Prostate gland (tissue), 2 donors: Measurements from ENCODE around the gene ORMDL3. TPM values are rescaled to one million over a fixed set of nuclear protein-coding genes. Genes with fewer than 3 reads are reported as not detected.
A peak's percentile ranks its signal among the peaks of the same experiment; 100 is the strongest.

Experiments used
- DNase-seq: peaks from one replicate; pipeline ENCODE4 v3.0.0-alpha.2; 2019; ENCODE audit warnings: low spot score
- H3K27ac ChIP-seq, 2 donors: fragments of 200-600 bp; sonication (generic); 2 replicates each; pipeline ENCODE4 v1.5.1; 2017 to 2019
- H3K27me3 ChIP-seq: fragments of 200-600 bp; sonication (generic); replicated peaks from 2 replicates; pipeline ENCODE4 v1.5.1; 2019; ENCODE audit not compliant: insufficient read depth
- H3K36me3 ChIP-seq, 2 donors: fragments of 200-600 bp; sonication (generic); 1 replicate in 1 of 2; 2 replicates in 1 of 2; pipeline versions ENCODE4 v1.5.1 to v1.8.1; 2017 to 2019
- H3K4me1 ChIP-seq: fragments of 200-600 bp; sonication (generic); replicated peaks from 2 replicates; pipeline ENCODE4 v1.5.1; 2019
- H3K4me3 ChIP-seq, 2 donors: fragments of 200-600 bp; sonication (generic); 2 replicates each; pipeline ENCODE4 v1.5.1; 2017 to 2019
- H3K9me3 ChIP-seq: fragments of 200-600 bp; sonication (generic); 2 replicates; pipeline ENCODE4 v1.5.1; 2017
- POLR2A ChIP-seq: fragments of 450-650 bp; IDR thresholded peaks from one replicate; pipeline ENCODE4 v1.6.1; 2016; ENCODE audit warnings: antibody characterized with exemption, mild to moderate bottlenecking
- POLR2AphosphoS5 ChIP-seq: sonication (generic); formaldehyde crosslinking; IDR thresholded peaks from one replicate; pipeline ENCODE4 v1.6.1; 2017; ENCODE audit warnings: antibody characterized with exemption
- WGBS: methylation state at CpG from one replicate; pipeline ENCODE4 v1.1.5; 2018; 5-methylcytosine and 5-hydroxymethylcytosine counted together
- intact Hi-C: fragments of 100-400 bp; cut with DNase I; formaldehyde crosslinking; loops from one replicate; pipeline ENCODE4 v1.14.2; 2022
- total RNA-seq, 2 donors: library from RNA; depleted of rRNA; stranded (reverse); fragments of >200 nt; gene quantifications; one replicate each; pipeline ENCODE4 v1.1.0, GENCODE V29; 2016
- TF ChIP-seq, protein P1 (sequence below), 4 experiments: fragments of 200-600 bp in 2 of 4; fragments of 450-650 bp in 2 of 4; sonication (generic) in 2 of 4; IDR thresholded peaks; 1 replicate in 3 of 4; 2 replicates in 1 of 4; pipeline ENCODE4 v1.5.1; 2016 to 2019; ENCODE audit warnings: antibody characterized with exemption in 4 of 4, mild to moderate bottlenecking in 2 of 4, moderate library complexity in 2 of 4

ORMDL3 gene
- total RNA-seq, 2 donors from 2014 or later: 82.4 to 91.6 TPM

DNA sequence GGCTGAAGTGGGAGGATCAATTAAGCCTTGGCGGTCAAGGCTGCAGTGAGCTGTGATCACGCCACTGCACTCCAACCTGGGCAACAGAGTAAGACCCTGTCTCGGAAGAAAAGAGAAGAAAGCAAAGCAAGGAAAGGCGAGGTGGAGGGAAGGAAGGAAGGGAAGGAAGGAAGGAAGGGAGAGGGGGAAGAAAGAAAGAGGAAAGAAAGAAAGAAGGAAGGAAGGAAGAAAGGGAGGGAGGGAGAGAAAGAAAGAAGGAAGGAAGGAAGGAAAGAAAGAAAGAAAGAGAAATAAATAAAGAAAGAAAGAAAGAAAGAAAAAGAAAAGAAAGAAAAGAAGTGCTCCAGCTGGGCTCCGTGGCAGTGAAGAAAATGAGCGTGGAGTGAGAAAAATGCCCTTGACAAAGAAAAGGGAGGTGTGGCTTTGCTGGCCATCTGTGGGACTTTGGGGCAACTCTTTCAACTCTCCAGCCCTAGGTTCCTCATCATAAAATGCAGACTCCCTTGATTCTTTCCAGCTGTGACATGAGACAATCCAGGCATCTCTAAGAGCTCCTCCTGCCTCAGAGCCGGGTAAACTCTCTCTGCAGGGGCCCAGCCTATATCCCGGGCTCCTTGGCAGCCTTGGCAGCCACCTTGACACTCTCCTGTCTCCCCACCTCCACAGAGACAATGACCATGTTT, 37.8 kb upstream of the ORMDL3 start:
- H3K4me1 ChIP-seq: no peaks in the 10 kb centered on the region
- no peak overlapping the region for H3K27ac ChIP-seq
- H3K9me3 ChIP-seq: no peaks in the 10 kb centered on the region
- intact Hi-C loops: no loop called here
- DNase-seq: no peak
- WGBS: 63% methylated on average over 8 of the region's 8 CpGs
- H3K36me3 ChIP-seq: no peaks in the 10 kb centered on the region
- no peak overlapping the region for H3K4me3 ChIP-seq
- TF ChIP-seq, protein P1, sequence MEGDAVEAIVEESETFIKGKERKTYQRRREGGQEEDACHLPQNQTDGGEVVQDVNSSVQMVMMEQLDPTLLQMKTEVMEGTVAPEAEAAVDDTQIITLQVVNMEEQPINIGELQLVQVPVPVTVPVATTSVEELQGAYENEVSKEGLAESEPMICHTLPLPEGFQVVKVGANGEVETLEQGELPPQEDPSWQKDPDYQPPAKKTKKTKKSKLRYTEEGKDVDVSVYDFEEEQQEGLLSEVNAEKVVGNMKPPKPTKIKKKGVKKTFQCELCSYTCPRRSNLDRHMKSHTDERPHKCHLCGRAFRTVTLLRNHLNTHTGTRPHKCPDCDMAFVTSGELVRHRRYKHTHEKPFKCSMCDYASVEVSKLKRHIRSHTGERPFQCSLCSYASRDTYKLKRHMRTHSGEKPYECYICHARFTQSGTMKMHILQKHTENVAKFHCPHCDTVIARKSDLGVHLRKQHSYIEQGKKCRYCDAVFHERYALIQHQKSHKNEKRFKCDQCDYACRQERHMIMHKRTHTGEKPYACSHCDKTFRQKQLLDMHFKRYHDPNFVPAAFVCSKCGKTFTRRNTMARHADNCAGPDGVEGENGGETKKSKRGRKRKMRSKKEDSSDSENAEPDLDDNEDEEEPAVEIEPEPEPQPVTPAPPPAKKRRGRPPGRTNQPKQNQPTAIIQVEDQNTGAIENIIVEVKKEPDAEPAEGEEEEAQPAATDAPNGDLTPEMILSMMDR (IDR thresholded peaks at IDR 0.05): no peak
- H3K27me3 ChIP-seq: no peaks in the 10 kb centered on the region

DNA sequence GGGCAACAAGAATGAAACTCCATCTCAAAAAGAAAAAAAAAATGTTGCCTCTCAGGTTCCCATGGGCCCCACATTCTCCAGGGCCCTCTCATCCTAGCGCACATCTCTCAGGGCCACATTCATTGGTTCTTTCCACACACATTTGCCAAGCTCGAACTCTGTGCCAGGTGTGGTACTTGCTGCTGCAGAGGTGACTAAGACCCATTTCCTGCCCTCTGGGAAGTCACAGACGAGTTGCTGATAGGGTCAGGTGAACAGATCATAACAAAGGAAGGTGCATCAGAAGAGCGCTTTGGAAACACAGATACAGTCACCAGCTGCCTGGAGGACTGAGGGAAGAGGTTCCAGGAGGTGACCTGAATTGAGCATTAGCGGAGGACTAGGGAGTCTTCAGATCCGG, 36.4 kb upstream of the ORMDL3 start:
- Histone ChIP-seq H3K9me3 (no peaks in the 10 kb centered on the region), H3K36me3 (no peaks in the 10 kb centered on the region), H3K4me1 (no peaks in the 10 kb centered on the region), H3K4me3 (no peak overlapping the region), H3K27me3 (no peaks in the 10 kb centered on the region), H3K27ac (no peak overlapping the region)
- no peak for DNase-seq
- 77% methylated on average over 6 of the region's 6 CpGs for WGBS
- no peak for TF ChIP-seq POLR2AphosphoS5
- TF ChIP-seq, protein P1 (IDR thresholded peaks at IDR 0.05): no peak
- TF ChIP-seq POLR2A: no peak
- intact Hi-C loops: no loop called here

DNA sequence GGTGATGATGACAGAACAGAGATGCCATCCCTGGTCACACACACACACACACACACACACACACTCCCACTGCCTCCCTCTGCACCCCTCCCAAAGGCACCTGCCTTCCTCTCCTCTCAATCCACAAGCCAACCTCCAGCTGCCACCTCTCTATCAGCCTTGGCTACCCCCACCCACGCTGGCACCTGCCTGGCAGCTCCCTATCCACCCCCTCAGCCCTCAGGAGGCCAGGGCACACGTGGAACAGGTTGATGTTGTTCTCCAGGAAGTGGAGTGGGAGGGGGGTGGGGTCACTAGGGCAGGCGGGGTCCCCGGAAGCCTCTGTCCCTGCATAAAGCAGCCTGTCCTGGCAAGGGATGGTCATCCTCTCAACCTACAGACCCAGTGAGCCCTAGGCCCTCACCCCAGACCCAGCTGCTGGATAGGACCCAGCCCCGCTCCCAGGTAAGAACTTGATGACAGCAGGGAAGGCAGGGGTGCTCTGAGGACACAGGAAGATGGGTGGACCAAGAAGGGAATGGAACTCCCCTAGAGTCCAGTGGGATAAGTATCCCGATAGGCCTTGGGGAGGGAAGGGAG, 35.3 kb upstream of the ORMDL3 start, which contains the start of gene GSDMA:
GSDMA (plus strand) TSS at position 363 of the 579 bp plus-strand sequence. CDS start 2,684 bp downstream, outside the sequence.
- no peaks in the 10 kb centered on the region for H3K4me1 ChIP-seq
- no peaks in the 10 kb centered on the region for H3K9me3 ChIP-seq
- no peaks in the 10 kb centered on the region for H3K27me3 ChIP-seq
- no peak within 1 kb of the TSS for H3K4me3 ChIP-seq
- 59% methylated on average over 6 of the region's 6 CpGs for WGBS
- TF ChIP-seq POLR2A (no peak), POLR2AphosphoS5 (no peak)
- TF ChIP-seq, protein P1 (IDR thresholded peaks at IDR 0.05): no peak
- no peak within 1 kb of the TSS for H3K27ac ChIP-seq
- intact Hi-C loops: no loop called here
- no peaks in the 10 kb centered on the region for H3K36me3 ChIP-seq
- no peak for DNase-seq

- Histone ChIP-seq H3K27me3 (no peaks in the 10 kb centered on the region), H3K36me3 (no peaks in the 10 kb centered on the region), H3K4me3 (no peak overlapping the region), H3K9me3 (no peaks in the 10 kb centered on the region), H3K27ac (peak overlapping the region; percentile 6 to 75), H3K4me1 (no peaks in the 10 kb centered on the region)
- TF ChIP-seq POLR2A: no peak
- TF ChIP-seq, protein P1 (IDR thresholded peaks at IDR 0.05): no peak
- TF ChIP-seq POLR2AphosphoS5: peak; percentile 73
- 35% methylated on average over 8 of the region's 8 CpGs for WGBS
- intact Hi-C loops: no loop called here
- DNase-seq: no peak
Observed at GRCh38 chr17:39960524-39961041, 33.2 kb upstream of the ORMDL3 start.
